Neuronal stem cell (in vitro differentiated cells): ENCODE measurements around the gene ARHGAP35.

Experiments
- DNase-seq: peaks from one replicate; pipeline ENCODE4 v3.0.0-alpha.2; 2013; ENCODE audit warnings: low spot score
- H2AFZ ChIP-seq: one replicate; pipeline ENCODE4 v1.6.1; 2013; ENCODE audit warnings: mild to moderate bottlenecking, low read length, inconsistent platforms
- H2AK5ac ChIP-seq: 2 replicates; pipeline ENCODE4 v1.6.1; 2013; ENCODE audit warnings: low read depth, mild to moderate bottlenecking, inconsistent platforms, low read length, moderate library complexity, mixed read lengths
- H2BK120ac ChIP-seq: 2 replicates; pipeline ENCODE4 v1.6.1; 2013; ENCODE audit warnings: low read depth, mild to moderate bottlenecking, inconsistent platforms, low read length, moderate library complexity, mixed read lengths
- H2BK12ac ChIP-seq: one replicate; pipeline ENCODE4 v1.6.1; 2013; ENCODE audit warnings: low read length, inconsistent platforms
- H2BK15ac ChIP-seq: 2 replicates; pipeline ENCODE4 v1.6.1; 2013; ENCODE audit warnings: mild to moderate bottlenecking, low read length, inconsistent platforms, mixed read lengths
- H2BK5ac ChIP-seq: one replicate; pipeline ENCODE4 v1.6.1; 2013; ENCODE audit warnings: inconsistent platforms, mild to moderate bottlenecking, low read length, moderate library complexity
- H3K14ac ChIP-seq: one replicate; pipeline ENCODE4 v1.6.1; 2013; ENCODE audit warnings: low read length, inconsistent platforms
- H3K18ac ChIP-seq: 2 replicates; pipeline ENCODE4 v1.6.1; 2013; ENCODE audit warnings: low read length, inconsistent platforms
- H3K23ac ChIP-seq: 2 replicates; pipeline ENCODE4 v1.6.1; 2013; ENCODE audit warnings: low read depth, mild to moderate bottlenecking, mixed read lengths, low read length, inconsistent platforms; ENCODE audit not compliant: poor library complexity
- H3K27ac ChIP-seq: replicated peaks from 3 replicates; pipeline ENCODE4 v1.5.1; 2013; ENCODE audit warnings: low read length, inconsistent platforms
- H3K27me3 ChIP-seq, 3 experiments: 2 replicates each; pipeline ENCODE4 v1.6.1; 2013; ENCODE audit warnings: low read length in 3 of 3, mild to moderate bottlenecking in 2 of 3, inconsistent platforms in 1 of 3, low read depth in 1 of 3, mixed read lengths in 1 of 3, moderate library complexity in 1 of 3; ENCODE audit not compliant: control insufficient read depth in 3 of 3, insufficient read depth in 3 of 3
- H3K36me3 ChIP-seq, 2 donors: replicated peaks in 1 of 2; 2 replicates each; pipeline ENCODE4 v1.6.1; 2013; ENCODE audit warnings: low read length in 2 of 2; ENCODE audit not compliant: control insufficient read depth in 2 of 2, insufficient read depth in 2 of 2
- H3K4ac ChIP-seq: 2 replicates; pipeline ENCODE4 v1.6.1; 2013; ENCODE audit warnings: inconsistent platforms, mild to moderate bottlenecking, low read length, moderate library complexity
- H3K4me1 ChIP-seq, 2 donors: 1 replicate in 1 of 2; 2 replicates in 1 of 2; pipeline ENCODE4 v1.6.1; 2013; ENCODE audit warnings: low read length in 2 of 2, low read depth in 1 of 2; ENCODE audit not compliant: control insufficient read depth in 2 of 2, insufficient read depth in 1 of 2
- H3K4me2 ChIP-seq: one replicate; pipeline ENCODE4 v1.6.1; 2013; ENCODE audit warnings: mild to moderate bottlenecking, low read length, inconsistent platforms; ENCODE audit not compliant: insufficient read depth, poor library complexity, severe bottlenecking
- H3K4me3 ChIP-seq, 2 donors: 2 replicates each; pipeline ENCODE4 v1.5.1; 2013; ENCODE audit warnings: low read length in 2 of 2, mild to moderate bottlenecking in 2 of 2, inconsistent platforms in 1 of 2, moderate library complexity in 1 of 2
- H3K79me1 ChIP-seq: one replicate; pipeline ENCODE4 v1.6.1; 2013; ENCODE audit warnings: low read depth, mild to moderate bottlenecking, inconsistent platforms, low read length, moderate library complexity
- H3K9ac ChIP-seq: one replicate; pipeline ENCODE4 v1.6.1; 2013; ENCODE audit warnings: mild to moderate bottlenecking, low read depth, low read length, inconsistent platforms; ENCODE audit not compliant: poor library complexity
- H3K9me3 ChIP-seq, 2 donors: replicated peaks in 1 of 2; 2 replicates each; pipeline versions ENCODE3 to v1.6.1; 2013; ENCODE audit warnings: low read length in 2 of 2, mild to moderate bottlenecking in 2 of 2, inconsistent platforms in 1 of 2, low read depth in 1 of 2, mixed read lengths in 1 of 2, moderate library complexity in 1 of 2; ENCODE audit not compliant: control insufficient read depth in 2 of 2, insufficient read depth in 1 of 2
- H4K8ac ChIP-seq: one replicate; pipeline ENCODE4 v1.6.1; 2013; ENCODE audit warnings: low read depth, mild to moderate bottlenecking, inconsistent platforms, low read length, moderate library complexity
- H4K91ac ChIP-seq: one replicate; pipeline ENCODE4 v1.6.1; 2013; ENCODE audit warnings: low read length, low read depth, mild to moderate bottlenecking, inconsistent platforms; ENCODE audit not compliant: poor library complexity
- WGBS, 2 donors: extraction: QIAGEN DNeasy Blood & Tissue Kit; methylation state at CpG; one replicate each; pipeline ENCODE4 v1.1.7; 2013; ENCODE audit warnings: missing lambda C conversion rate in 2 of 2, mixed read lengths in 1 of 2; ENCODE audit not compliant: insufficient read length in 2 of 2, insufficient replicate concordance in 1 of 2; ENCODE audit errors: extremely low coverage in 2 of 2; 5-methylcytosine and 5-hydroxymethylcytosine counted together

ARHGAP35 gene

DNA sequence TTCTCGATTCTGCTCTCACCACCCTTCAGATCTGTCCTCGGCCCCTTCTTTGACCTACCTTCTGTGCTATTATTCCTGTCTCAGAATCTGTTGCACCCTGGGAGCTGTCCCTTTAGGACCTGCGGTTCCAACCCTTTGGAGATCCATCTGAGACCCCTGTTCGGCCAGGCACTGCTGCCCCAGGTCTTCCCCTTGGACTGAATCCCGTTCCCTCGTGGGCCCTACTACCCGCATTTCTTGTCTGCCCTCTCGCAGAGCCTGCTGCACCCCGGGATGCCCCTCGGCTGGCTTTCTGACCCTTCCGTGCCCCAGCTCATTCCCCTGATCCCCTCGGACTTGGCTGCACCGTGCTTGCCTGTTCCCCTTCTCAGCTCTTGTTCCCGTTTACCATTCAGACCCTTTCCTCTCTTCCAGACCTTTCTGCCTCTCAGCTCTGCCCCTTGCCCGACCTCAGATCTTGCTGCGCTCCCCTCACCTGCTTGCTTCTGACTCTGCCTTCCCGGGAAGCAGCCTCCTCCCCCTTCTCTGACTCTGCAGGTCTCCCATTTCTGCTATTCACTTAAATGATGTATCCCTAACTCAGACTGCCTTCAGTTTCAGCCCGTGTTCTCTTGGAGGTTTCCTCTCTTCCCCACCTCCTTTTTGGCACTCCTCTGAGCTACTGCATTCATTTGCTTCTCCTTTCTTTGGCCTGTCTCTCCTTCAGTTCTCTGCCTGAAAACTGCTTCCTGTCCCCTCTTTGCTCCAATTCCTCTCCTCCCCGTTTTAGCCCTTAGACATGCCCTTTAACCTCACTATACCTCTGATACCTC lies 1.1 kb downstream of the ARHGAP35 start:
- peak overlapping the region; percentile 30 for H3K27ac ChIP-seq
- no peaks in the 10 kb centered on the region for H3K9me3 ChIP-seq
- no peak overlapping the region for H3K4ac ChIP-seq
- H4K91ac ChIP-seq, result no peak overlapping the region
- peak overlapping the region; percentile 88 for H2AK5ac ChIP-seq
- H2BK15ac ChIP-seq, result peak overlapping the region; percentile 54
- H3K27me3 ChIP-seq, result no peaks in the 10 kb centered on the region
- no CpG with 5 or more reads among the region's 19 CpGs for WGBS, 2 donors
- peaks cover 0 to 10% of the 10 kb centered on the region in 2 donors for H3K36me3 ChIP-seq
- no peak overlapping the region for H3K23ac ChIP-seq
- H4K8ac ChIP-seq, result no peak overlapping the region
- peak overlapping the region; percentile 82 to 95 for H3K4me3 ChIP-seq
- no peak overlapping the region for H3K14ac ChIP-seq
- peak overlapping the region; percentile 13 for H2BK120ac ChIP-seq
- H2BK5ac ChIP-seq, result peak overlapping the region; percentile 33
- peaks cover 7% of the 10 kb centered on the region for H3K79me1 ChIP-seq
- H3K18ac ChIP-seq, result peak overlapping the region; percentile 3
- no peak overlapping the region for H2BK12ac ChIP-seq
- peak overlapping the region; percentile 77 for H3K4me2 ChIP-seq
- no peak overlapping the region for H2AFZ ChIP-seq
- DNase-seq, result no peak
- H3K4me1 ChIP-seq, result peaks cover 16 to 30% of the 10 kb centered on the region in 2 donors
- peak overlapping the region; percentile 83 for H3K9ac ChIP-seq

DNA sequence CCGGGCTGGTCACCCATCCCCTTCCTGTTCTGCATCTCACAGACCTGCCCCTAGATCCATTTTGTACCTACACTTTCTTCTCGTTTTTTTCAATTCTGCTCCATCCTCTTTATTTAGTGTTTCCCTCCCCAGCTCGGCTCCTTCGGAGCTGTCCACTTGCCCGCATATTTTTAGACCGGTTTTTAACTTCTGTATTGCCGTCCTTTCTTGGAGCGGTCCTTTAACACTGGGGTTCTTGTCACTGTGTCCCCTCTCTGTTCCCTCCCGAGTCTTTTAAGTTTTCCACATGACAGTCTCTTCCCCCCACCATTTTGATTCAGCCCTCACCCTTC lies 1.7 kb downstream of the ARHGAP35 start:
- Histone ChIP-seq H3K79me1 (peaks cover 7% of the 10 kb centered on the region), H4K8ac (no peak overlapping the region), H3K27me3 (no peaks in the 10 kb centered on the region), H2BK12ac (no peak overlapping the region), H3K27ac (no peak overlapping the region), H2AFZ (no peak overlapping the region), H3K18ac (no peak overlapping the region), H3K4me2 (peak overlapping the region; percentile 77), H4K91ac (no peak overlapping the region), H3K23ac (no peak overlapping the region), H3K9me3 (no peaks in the 10 kb centered on the region), H3K4me1 (peaks cover 18 to 32% of the 10 kb centered on the region in 2 donors), H3K9ac (peak overlapping the region; percentile 83), H2BK5ac (no peak overlapping the region), H2BK120ac (no peak overlapping the region), H2BK15ac (no peak overlapping the region), H3K14ac (no peak overlapping the region), H3K4ac (no peak overlapping the region), H3K36me3 (peaks cover 0 to 10% of the 10 kb centered on the region in 2 donors), H2AK5ac (no peak overlapping the region), H3K4me3 (peak overlapping the region; percentile 82 to 95)
- WGBS, 2 donors, result no CpG with 5 or more reads among the region's 9 CpGs
- DNase-seq, result no peak

- H3K9me3 ChIP-seq, result no peaks in the 10 kb centered on the region
- no peak overlapping the region for H2BK120ac ChIP-seq
- H2BK5ac ChIP-seq, result no peak overlapping the region
- no peak overlapping the region for H4K8ac ChIP-seq
- no peak overlapping the region for H2BK12ac ChIP-seq
- H2AK5ac ChIP-seq, result no peak overlapping the region
- no peak overlapping the region for H3K18ac ChIP-seq
- DNase-seq, result no peak
- peak overlapping the region; percentile 77 for H3K4me2 ChIP-seq
- no peak overlapping the region for H2AFZ ChIP-seq
- no CpG with 5 or more reads among the region's 4 CpGs for WGBS, 2 donors
- no peak overlapping the region for H3K14ac ChIP-seq
- peaks cover 18 to 32% of the 10 kb centered on the region in 2 donors for H3K4me1 ChIP-seq
- H3K27me3 ChIP-seq, result no peaks in the 10 kb centered on the region
- no peak overlapping the region for H2BK15ac ChIP-seq
- no peak overlapping the region for H3K4ac ChIP-seq
- H3K36me3 ChIP-seq, result peaks cover 0 to 10% of the 10 kb centered on the region in 2 donors
- H3K79me1 ChIP-seq, result peaks cover 5% of the 10 kb centered on the region
- peak overlapping the region; percentile 21 for H3K27ac ChIP-seq
- H3K23ac ChIP-seq, result no peak overlapping the region
- peak overlapping the region; percentile 5 to 95 for H3K4me3 ChIP-seq
- peak overlapping the region; percentile 13 for H3K9ac ChIP-seq
- no peak overlapping the region for H4K91ac ChIP-seq
These were observed 2.3 kb downstream of the ARHGAP35 start for GRCh38 chr19:46862974-46863632.
